Keratinocyte (primary cell): Measurements from ENCODE around the gene NBPF1. TPM values are rescaled to one million over a fixed set of nuclear protein-coding genes. Genes with fewer than 3 reads are reported as not detected.
"Not testable (repeated sequence)": the region's sequence is repeated elsewhere in the genome, so short reads cannot be mapped to it uniquely, and the experiment has no call there.

Experiments used
- DNase-seq: peaks from one replicate; pipeline ENCODE4 v3.0.0-alpha.2; 2011; ENCODE audit warnings: low read depth, missing footprints, low spot score
- FAIRE-seq: peaks from 2 replicates; lab custom pipeline; 2011; peaks lifted over from hg19 to GRCh38; lab: Jason Lieb, UNC
- H2AFZ ChIP-seq: 2 replicates; pipeline ENCODE4 v1.6.0; 2012; ENCODE audit warnings: low read length, control low read depth, inconsistent platforms; ENCODE audit not compliant: control insufficient read depth
- H3K27ac ChIP-seq: 2 replicates; pipeline ENCODE4 v1.5.1; 2011; ENCODE audit warnings: low read length; ENCODE audit not compliant: control insufficient read depth, insufficient read depth
- H3K27me3 ChIP-seq: 3 replicates; pipeline ENCODE4 v1.6.0; 2011; ENCODE audit warnings: low read length; ENCODE audit not compliant: control insufficient read depth, insufficient read depth; ENCODE audit errors: extremely low read depth
- H3K36me3 ChIP-seq, 2 experiments: 2 replicates in 1 of 2; 3 replicates in 1 of 2; pipeline ENCODE4 v1.5.1; 2011; ENCODE audit warnings: low read length in 2 of 2, mild to moderate bottlenecking in 1 of 2; ENCODE audit not compliant: control insufficient read depth in 2 of 2, insufficient read depth in 2 of 2; ENCODE audit errors: extremely low read depth in 1 of 2
- H3K4me1 ChIP-seq: 3 replicates; pipeline ENCODE4 v1.5.1; 2011; ENCODE audit warnings: low read length; ENCODE audit not compliant: control insufficient read depth, insufficient read depth; ENCODE audit errors: extremely low read depth
- H3K4me2 ChIP-seq: 3 replicates; pipeline ENCODE4 v1.6.0; 2011; ENCODE audit warnings: low read depth, low read length; ENCODE audit not compliant: control insufficient read depth, insufficient read depth; ENCODE audit errors: extremely low read depth
- H3K4me3 ChIP-seq, 3 experiments: fragments of 200-600 bp in 1 of 3; sonication (generic) in 1 of 3; 2 replicates in 2 of 3; 3 replicates in 1 of 3; pipeline ENCODE4 v1.5.1; 2011 to 2016; ENCODE audit warnings: low read length in 3 of 3, mild to moderate bottlenecking in 3 of 3, control low read depth in 2 of 3, inconsistent platforms in 1 of 3, low read depth in 1 of 3, mixed read lengths in 1 of 3, mixed run types in 1 of 3, moderate library complexity in 1 of 3; ENCODE audit not compliant: control insufficient read depth in 2 of 3, insufficient read depth in 2 of 3; ENCODE audit errors: extremely low read depth in 1 of 3
- H3K79me2 ChIP-seq: 2 replicates; pipeline ENCODE4 v1.6.0; 2012; ENCODE audit warnings: low read length; ENCODE audit not compliant: control insufficient read depth, insufficient read depth
- H3K9ac ChIP-seq: 3 replicates; pipeline ENCODE4 v1.6.0; 2011; ENCODE audit warnings: low read length; ENCODE audit not compliant: control insufficient read depth, insufficient read depth; ENCODE audit errors: extremely low read depth
- H3K9me1 ChIP-seq: 3 replicates; pipeline ENCODE4 v1.6.0; 2011; ENCODE audit warnings: low read length; ENCODE audit not compliant: control insufficient read depth, insufficient read depth; ENCODE audit errors: extremely low read depth
- H3K9me3 ChIP-seq: 2 replicates; pipeline ENCODE4 v1.5.1; 2012; ENCODE audit warnings: low read depth, low read length; ENCODE audit not compliant: control insufficient read depth
- H4K20me1 ChIP-seq: 3 replicates; pipeline ENCODE4 v1.6.0; 2011; ENCODE audit warnings: low read length; ENCODE audit not compliant: control insufficient read depth, insufficient read depth; ENCODE audit errors: extremely low read depth
- EZH2 ChIP-seq: IDR thresholded peaks from one replicate; pipeline ENCODE4 v1.6.1; 2012; ENCODE audit warnings: inconsistent platforms, mild to moderate bottlenecking, low read length, moderate library complexity
- dilution Hi-C: fragments of 300-500 bp; cut with MboI; formaldehyde crosslinking; loops from one replicate; pipeline ENCODE4 v1.7.0; 2020; ENCODE audit warnings: low sequenced_read_pairs; ENCODE audit not compliant: extremely low pct_ligation_motif_present
- polyA plus RNA-seq, 5 experiments: library from polyadenylated mRNA; depleted of rRNA in 3 of 5; stranded (reverse) in 3 of 5; stranded (forward) in 1 of 5; unstranded in 1 of 5; fragments of >200 nt; gene quantifications; 1 replicate in 1 of 5; 2 replicates in 3 of 5; 3 replicates in 1 of 5; pipeline versions ENCODE4 v1.2.1 to v1.2.3, GENCODE V29; 2011 to 2012; ENCODE audit warnings: missing spikeins in 2 of 5, low read depth in 1 of 5, low replicate concordance in 1 of 5
- TF ChIP-seq, protein P1 (sequence below), 3 experiments: IDR thresholded peaks in 1 of 3; conservative IDR thresholded peaks in 1 of 3; optimal IDR thresholded peaks in 1 of 3; 2 replicates in 2 of 3; 3 replicates in 1 of 3; pipeline versions ENCODE3 to v1.5.1; 2011; ENCODE audit warnings: low read length in 3 of 3, mild to moderate bottlenecking in 3 of 3, moderate library complexity in 2 of 3, control low read depth in 1 of 3, inconsistent platforms in 1 of 3; ENCODE audit not compliant: insufficient read depth in 2 of 3; ENCODE audit errors: extremely low read depth in 1 of 3

The NBPF1 gene
- polyA plus RNA-seq, 1 donor (not counting 4 experiments of a cell fraction or from before 2014, with no cell fraction given): 16.4 TPM

DNA sequence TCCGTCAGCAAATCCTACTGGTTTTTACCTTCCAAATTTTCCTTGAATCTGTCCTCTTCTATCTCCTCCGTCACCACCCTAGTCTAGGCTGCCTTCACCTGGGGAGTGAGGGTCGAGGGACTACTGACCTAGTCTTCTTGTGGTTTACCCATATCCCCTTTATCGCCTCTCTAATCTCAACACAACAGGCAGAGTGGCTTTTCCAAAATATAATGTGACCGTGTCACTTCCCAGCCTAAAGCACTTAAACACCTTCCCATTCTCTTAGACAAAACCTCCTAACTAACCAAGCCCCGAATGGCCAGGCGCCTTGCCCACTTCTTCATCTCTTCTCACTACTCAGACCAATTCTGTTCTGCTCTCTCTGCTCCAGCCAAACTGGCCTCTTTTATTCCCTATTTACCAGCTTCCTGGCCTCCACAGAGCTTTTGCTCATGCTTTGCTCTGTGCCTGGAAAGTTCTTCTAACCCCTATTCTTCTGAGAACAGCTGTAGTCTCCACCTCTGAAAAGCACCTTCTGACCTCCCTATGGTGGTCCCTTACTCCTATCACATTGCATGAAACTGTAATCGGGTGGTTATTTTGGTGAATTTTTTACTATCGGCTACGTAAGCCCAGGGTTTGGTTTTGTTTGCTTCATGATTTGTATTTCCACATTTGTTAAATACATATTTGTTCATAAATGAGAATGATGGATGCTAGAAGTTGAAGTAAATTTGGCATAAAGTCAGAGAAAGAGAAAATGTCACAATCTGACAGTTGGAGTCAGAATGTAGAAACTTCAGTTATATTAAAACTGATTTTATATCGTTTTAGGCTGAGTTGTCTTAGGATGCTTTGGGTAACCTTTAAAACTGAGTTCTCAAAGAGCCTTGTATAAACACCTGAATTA lies 1.2 kb upstream of the NBPF1 start:
- no peaks in the 10 kb centered on the region for H3K27me3 ChIP-seq
- peaks cover 0 to 4% of the 10 kb centered on the region in 2 experiments for H3K36me3 ChIP-seq
- no peak overlapping the region for H3K27ac ChIP-seq
- no peaks in the 10 kb centered on the region for H3K9me1 ChIP-seq
- no peak overlapping the region for H3K9ac ChIP-seq
- TF ChIP-seq EZH2: no peak
- TF ChIP-seq, protein P1, sequence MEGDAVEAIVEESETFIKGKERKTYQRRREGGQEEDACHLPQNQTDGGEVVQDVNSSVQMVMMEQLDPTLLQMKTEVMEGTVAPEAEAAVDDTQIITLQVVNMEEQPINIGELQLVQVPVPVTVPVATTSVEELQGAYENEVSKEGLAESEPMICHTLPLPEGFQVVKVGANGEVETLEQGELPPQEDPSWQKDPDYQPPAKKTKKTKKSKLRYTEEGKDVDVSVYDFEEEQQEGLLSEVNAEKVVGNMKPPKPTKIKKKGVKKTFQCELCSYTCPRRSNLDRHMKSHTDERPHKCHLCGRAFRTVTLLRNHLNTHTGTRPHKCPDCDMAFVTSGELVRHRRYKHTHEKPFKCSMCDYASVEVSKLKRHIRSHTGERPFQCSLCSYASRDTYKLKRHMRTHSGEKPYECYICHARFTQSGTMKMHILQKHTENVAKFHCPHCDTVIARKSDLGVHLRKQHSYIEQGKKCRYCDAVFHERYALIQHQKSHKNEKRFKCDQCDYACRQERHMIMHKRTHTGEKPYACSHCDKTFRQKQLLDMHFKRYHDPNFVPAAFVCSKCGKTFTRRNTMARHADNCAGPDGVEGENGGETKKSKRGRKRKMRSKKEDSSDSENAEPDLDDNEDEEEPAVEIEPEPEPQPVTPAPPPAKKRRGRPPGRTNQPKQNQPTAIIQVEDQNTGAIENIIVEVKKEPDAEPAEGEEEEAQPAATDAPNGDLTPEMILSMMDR (optimal IDR thresholded peaks at IDR 0.05 in 1 of 3, IDR thresholded peaks at IDR 0.05 in 1 of 3, conservative IDR thresholded peaks at IDR 0.05 in 1 of 3; ENCODE audit: extremely low read depth in 1 of 3, insufficient read depth in 2 of 3, low read length in 3 of 3): no peak
- no peak overlapping the region for H3K4me3 ChIP-seq
- no peaks in the 10 kb centered on the region for H4K20me1 ChIP-seq
- dilution Hi-C loops: no loop called here
- DNase-seq (no peak), FAIRE-seq (no peak)
- no peak overlapping the region for H3K4me2 ChIP-seq
- no peaks in the 10 kb centered on the region for H3K9me3 ChIP-seq
- peaks cover 17% of the 10 kb centered on the region for H3K79me2 ChIP-seq
- no peak overlapping the region for H2AFZ ChIP-seq
- H3K4me1 ChIP-seq: peaks cover 16% of the 10 kb centered on the region

GRCh38 chr1:16612332-16613172 lies 812 bp downstream of the NBPF1 start:
- Histone ChIP-seq H3K27me3 (no peaks in the 10 kb centered on the region), H3K9me3 (no peaks in the 10 kb centered on the region), H3K9ac (peak overlapping the region; percentile 84), H3K27ac (peak overlapping the region; percentile 2), H4K20me1 (no peaks in the 10 kb centered on the region), H3K79me2 (peaks cover 23% of the 10 kb centered on the region), H3K36me3 (peaks cover 11 to 15% of the 10 kb centered on the region in 2 experiments), H2AFZ (peak overlapping the region; percentile 2), H3K4me3 (peak overlapping the region; percentile 71 to 97 (median 89)), H3K4me2 (peak overlapping the region; percentile 73), H3K4me1 (peaks cover 16% of the 10 kb centered on the region), H3K9me1 (no peaks in the 10 kb centered on the region)
- TF ChIP-seq EZH2: no peak
- TF ChIP-seq, protein P1 (optimal IDR thresholded peaks at IDR 0.05 in 1 of 3, IDR thresholded peaks at IDR 0.05 in 1 of 3, conservative IDR thresholded peaks at IDR 0.05 in 1 of 3; ENCODE audit: extremely low read depth in 1 of 3, insufficient read depth in 2 of 3, low read length in 3 of 3): no peak
- FAIRE-seq (peak; percentile 73), DNase-seq (peak; percentile 54)
- dilution Hi-C loops: no loop called here

DNA sequence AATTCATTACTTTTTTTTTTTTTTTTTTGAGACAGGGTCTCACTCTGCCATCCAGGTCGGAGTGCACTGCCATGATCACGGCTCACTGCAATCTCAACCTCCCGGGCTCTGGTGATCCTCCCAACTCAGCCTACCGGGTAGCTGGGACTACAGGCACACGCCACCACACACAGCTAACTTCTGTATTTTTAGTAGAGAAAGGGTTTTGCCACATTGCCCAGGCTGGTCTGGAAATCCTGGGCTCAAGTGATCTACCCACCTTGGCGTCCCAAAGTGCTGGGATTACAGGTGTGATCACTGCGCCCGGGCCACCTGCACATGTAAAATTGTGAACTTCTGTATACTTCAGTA lies 1.4 kb downstream of the NBPF1 start:
- dilution Hi-C loops, DNase-seq, H4K20me1 ChIP-seq, H3K27ac ChIP-seq, H3K27me3 ChIP-seq, H3K9me3 ChIP-seq, FAIRE-seq, H2AFZ ChIP-seq, H3K9me1 ChIP-seq: not testable (repeated sequence)
- Histone ChIP-seq H3K9ac (peak overlapping the region; percentile 84), H3K79me2 (peaks cover 23% of the 10 kb centered on the region), H3K4me1 (peaks cover 16% of the 10 kb centered on the region), H3K4me3 (peak overlapping the region; percentile 71 to 97 (median 89)), H3K36me3 (peaks cover 13 to 20% of the 10 kb centered on the region in 2 experiments), H3K4me2 (peak overlapping the region; percentile 73)
